H4 (cell line): ENCODE data around the gene KAT7. TPM values are rescaled to one million over a fixed set of nuclear protein-coding genes. Genes with fewer than 3 reads are reported as not detected.
A peak's percentile ranks its signal among the peaks of the same experiment; 100 is the strongest.
"Not testable (repeated sequence)": the region's sequence is repeated elsewhere in the genome, so short reads cannot be mapped to it uniquely, and the experiment has no call there.

Experiments used
- DNase-seq: peaks from one replicate; pipeline ENCODE4 v3.0.0-alpha.2; 2015; ENCODE audit warnings: low spot score
- total RNA-seq: library from RNA; depleted of rRNA; stranded (reverse); fragments of >200 nt; shearing (Covaris generic); gene quantifications from 2 replicates; pipeline ENCODE4 v1.2.3, GENCODE V29; 2014; rRNA removed

Gene KAT7
- total RNA-seq = 34.0 and 42.3 TPM in 2 replicates

GRCh38 chr17:49788478-49789242 lies at the start of gene KAT7:
Gene KAT7 (plus strand): TSS chr17:49788681. CDS start chr17:49788835, 154 bp downstream.
- peak; percentile 100 for DNase-seq

DNA sequence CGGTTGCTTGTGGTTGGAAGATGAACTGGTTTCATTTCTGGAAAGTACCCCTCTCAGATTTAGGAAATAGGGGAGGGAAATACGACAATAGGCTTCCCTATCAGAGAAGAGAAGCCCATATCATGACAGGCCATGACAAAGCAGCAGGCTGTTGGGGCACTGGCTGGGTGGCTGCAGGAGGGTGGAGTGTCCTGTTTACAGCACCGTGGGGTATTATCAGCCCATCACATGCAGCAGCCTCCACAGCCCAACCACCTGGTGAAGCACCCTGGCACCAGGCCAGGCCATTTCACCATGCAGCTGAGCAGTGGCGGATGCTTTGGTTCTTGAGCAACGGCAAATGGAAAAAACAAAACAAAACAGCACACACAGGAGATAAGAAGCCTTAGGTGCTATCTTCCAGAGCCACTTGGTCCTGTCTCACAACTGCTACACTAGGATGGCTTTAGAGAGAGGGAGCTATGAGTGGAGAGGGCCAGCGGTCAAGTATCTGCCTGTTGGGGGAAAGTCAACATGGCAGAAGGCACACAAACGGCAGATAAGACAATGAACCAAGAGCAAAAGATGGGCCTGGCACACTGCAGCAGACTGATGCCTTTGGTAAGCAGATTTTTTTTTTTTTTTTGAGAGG lies 48.7 kb upstream of the KAT7 start:
- DNase-seq = peak; percentile 51

- no peak for DNase-seq
Observed at GRCh38 chr17:49741009-49741691, 47.3 kb upstream of the KAT7 start.

- DNase-seq = no peak
Observed at GRCh38 chr17:49741692-49742076, 46.8 kb upstream of the KAT7 start.

DNA sequence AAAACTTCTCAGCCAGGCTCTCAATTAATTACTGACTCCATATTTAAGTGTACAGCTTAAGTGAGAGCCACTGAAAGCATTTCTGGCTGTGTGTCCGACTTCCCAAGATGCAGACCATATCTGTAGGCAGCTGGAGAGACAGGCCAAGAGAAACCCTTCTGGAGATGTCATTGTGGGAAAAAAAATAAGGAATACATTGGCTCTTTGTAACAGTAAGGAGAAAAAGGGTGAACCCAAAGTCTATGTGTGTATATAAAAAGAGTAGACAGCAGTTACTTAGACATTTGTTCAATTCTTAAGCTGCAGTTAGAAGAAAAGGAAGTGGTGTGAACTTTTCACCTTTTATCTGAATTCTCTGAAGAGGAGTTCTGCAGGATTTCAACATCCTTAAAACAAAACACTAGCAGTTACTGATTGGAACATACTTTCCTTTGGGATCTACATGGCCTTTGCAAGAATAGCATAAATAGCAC lies 46.3 kb upstream of the KAT7 start:
- no peak for DNase-seq

DNA sequence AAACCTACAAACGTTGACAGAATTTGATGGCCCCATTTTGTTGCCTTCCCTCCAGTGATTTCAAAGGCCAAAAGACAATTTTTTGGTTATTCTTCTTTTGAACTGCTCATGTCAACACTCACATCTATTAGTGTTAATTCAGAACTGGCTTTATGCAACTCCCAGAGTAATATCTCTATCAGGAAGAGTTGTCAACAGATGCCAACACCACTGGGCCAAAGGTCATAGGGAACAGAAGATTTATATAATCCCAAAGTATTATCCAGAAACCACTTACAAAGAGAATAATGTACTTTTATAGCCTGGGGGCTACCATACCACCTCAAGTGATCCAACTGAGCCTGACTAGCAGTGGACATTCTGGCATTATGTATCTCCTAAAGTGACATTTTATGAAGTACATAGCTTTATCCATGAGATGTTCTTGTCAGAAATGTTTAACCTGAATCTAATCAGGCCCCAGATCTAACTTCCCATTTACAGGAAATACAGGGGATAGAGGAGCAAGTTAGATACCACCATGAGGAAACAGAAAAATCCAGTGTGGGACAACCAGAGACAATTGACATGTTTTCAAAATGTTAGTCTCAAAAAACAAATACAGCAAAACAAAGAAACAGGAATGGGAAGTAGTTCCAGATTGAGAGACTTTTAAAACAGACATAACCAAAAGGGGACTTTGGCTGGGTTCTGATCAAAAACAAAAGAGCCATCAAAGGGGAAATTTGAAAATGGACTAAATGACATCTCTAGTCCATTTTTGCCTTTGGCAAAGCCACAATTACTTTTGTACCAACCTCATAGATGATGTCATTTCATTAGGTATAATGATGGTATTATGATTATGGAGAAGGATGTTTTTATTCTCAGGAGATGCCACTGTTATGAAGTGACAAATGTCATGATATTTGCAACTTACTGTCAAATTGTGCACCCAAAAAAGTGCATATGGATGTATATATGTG lies 43.0 kb upstream of the KAT7 start:
- no peak for DNase-seq

DNA sequence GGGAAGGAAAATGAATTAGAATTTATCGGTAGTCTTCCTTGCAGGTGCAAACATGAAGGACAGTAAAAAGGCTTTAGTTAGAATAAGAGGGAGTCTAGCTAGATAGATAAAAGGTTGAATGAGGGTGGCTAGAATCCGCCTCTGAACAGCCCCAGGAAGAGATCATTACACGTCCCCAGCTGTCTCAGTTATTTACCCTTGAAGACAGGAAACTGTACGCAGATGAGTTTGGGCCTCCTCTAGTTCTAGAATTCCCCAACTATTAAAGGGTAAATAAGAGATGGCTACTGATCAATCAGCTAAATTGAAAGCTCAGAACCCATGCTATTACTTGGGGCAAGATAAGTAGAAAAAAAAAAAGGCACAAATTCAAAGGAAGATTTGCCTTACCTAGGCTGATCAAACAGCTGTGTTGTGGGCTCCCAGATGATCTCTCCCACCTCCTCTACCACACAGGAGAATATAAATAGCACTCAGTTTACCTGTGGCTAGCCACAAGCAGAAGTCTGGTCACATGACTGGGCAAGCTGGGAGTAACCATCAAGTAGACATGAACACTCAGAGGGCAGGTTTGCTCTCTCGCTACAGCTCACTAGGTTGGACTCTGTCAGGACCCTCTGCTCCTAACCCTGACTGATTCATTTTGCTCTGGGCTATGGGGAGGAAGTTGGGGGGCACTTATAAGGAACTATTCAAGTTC lies 41.5 kb upstream of the KAT7 start:
- DNase-seq = no peak

DNA sequence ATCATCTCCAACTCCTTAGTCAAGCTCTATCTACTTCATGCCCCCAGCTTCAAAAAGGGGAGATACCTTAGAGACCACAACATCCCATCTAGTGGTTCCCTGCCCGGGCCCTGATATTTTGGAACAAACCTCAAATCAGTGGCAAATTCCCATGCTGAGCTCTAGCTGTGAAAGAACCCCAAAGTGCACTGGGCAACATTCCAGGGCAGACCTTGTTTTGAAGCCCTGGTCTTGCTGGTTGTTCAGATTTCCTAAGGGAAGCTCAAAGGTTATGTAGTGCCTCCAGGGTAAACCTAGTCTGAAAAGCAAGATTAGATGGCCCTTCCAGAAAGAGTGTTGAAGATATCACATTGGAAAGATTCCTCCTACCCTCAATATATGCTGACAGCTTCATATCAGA lies 40.8 kb upstream of the KAT7 start:
- DNase-seq = no peak

DNA sequence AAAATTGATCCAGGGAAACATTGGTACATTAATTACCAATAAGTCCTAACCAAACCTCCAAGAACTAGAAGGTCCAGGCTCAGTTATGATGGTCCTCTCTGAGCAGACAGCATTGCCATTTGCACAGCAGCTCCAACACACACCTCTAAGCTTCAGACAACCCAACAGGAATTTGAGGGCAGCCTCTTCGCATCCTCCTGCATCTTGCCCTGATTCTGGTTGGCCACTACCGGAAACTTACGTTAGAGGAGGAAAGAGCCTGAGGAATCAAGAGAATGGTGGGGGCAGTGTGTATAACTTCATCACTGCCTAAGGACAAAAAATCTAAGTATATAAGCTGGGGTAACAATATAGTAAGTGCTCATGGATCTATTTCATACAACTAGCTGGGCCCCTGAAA lies 40.3 kb upstream of the KAT7 start:
- DNase-seq = no peak

- DNase-seq = no peak
Observed at GRCh38 chr17:49748791-49749190, 39.7 kb upstream of the KAT7 start.

DNA sequence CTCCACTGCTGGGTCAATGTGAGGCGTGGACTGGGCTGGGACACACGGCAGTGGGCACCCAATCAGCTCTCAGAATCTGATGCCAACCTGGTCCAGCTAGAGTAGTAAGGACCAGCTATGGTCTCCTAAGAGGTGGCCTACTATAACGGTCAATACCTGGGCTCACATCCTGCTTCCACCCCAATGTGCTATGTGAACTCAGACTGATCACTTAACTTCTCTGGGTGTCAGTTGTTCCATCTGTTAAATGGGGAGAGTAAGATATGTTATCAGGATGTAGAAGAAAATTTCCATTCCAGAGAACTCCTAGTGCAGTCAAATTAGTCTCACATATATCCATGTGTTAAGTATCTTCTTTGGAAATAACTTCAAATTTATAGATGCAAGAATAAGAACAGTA lies 38.8 kb upstream of the KAT7 start:
- DNase-seq = no peak

DNA sequence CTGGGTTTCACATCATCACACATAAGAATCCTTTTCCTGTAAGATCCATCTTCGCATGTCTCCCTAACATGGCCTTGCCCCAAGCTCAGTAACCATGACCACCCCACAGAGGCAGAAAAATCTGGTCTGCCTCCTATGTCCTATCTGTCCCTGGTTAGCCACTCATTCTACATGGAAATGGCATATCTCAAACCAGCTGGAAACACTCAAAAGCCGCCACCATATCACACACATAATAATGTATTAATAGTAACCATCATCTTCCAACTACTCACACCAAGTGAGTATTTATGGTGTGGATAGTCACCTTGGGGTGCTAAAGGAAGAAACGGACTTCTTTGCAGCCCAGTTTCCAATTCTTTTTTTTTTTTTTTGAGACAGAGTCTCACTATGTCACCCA lies 36.0 kb upstream of the KAT7 start:
- no peak for DNase-seq

DNA sequence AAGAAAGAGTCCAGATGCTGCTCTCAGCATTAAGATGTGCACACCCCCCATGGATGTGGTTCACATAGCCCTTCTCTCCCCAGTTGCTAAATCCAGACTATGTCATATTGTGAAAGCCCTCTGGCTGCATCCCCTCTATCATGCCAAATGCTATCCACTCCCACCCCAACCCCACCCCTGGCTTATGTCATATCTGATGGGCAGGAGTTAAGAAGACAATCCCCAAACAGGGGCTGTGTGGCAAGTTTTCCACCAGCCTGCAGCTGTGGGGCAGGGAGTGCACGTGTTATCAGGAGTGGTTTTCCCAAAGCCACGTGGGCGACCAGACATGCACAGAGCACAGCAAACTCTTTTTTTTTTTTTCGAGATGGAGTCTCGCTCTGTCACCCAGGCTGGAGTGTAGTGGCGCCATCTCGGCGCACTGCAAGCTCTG lies 34.5 kb upstream of the KAT7 start:
- DNase-seq = no peak

- no peak for DNase-seq
Observed at GRCh38 chr17:49755663-49756283, 32.7 kb upstream of the KAT7 start.

- DNase-seq = no peak
Observed at GRCh38 chr17:49756323-49757150, 31.9 kb upstream of the KAT7 start.

DNA sequence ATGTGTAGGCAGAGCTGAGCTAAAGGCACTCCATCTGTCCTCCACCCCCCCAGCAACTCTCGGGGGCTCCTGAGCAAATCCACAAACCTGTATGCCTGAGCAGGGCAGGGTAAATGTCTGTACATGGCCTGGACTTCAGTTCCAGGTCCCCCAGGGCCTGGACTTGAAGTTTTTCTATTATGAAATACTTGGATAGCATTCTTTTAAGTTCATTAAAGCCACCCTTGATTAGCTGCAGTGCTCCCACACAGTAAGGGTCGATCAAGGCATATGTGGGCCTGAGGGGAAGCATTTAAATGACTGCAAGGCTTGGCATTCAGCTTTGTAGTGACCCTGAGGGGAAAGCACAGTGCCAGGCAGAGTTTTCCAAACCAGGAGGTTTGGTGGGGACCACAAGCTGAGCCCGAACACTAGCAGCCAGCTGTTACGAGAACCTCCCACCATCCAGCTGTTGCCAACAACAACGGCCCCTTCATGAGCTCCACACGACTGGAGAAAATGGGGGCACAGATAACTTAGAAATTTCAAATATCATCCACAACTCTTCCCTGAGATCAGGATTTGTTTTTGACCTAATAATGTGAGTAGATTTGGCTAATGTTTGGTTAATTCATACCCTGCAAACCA lies 31.2 kb upstream of the KAT7 start:
- no peak for DNase-seq

GRCh38 chr17:49758464-49759010 lies 29.9 kb upstream of the KAT7 start:
- not testable (repeated sequence) for DNase-seq

DNA sequence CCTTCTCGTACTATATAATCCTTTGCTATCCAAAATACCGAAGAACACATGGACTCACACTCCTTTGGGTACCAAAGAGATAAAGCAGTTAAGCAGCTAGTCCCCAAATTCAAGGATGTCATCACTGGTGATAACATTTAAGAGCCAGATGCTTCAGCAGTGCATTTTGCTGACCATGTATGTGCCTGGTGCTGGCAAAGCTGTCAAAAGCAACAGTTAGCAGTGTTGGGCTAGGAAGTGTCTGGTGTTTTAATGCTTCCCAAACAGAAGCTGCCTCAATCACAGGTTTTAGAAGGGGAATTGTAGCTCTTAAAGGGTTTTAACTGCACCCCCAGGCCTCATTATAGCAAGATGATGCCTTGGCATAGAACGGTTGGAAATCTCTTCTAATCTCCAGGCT lies 29.3 kb upstream of the KAT7 start:
- DNase-seq = no peak

DNA sequence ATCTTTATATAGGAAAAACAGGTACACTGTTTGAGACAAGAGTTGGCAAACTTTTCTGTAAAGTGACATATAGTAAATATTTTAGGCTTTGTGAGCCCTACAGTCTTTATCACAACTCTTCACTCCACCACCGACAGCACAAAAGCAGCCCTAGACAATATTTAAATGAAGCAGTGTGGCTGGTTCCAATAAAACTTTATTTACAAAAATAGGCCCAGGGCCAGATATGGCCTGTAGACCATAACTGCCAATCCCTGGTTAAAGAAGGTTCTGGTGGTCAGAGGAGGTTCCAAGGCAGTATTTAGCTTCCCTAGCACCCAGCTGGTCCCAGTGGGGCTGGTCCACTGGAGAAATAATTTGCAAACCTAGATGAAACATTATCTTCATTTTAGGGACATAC lies 28.2 kb upstream of the KAT7 start:
- DNase-seq = no peak
